Glutamatergic neuron (in vitro differentiated cells): ENCODE results near the gene IGFBP7. TPM values are rescaled to one million over a fixed set of nuclear protein-coding genes. Genes with fewer than 3 reads are reported as not detected.

ENCODE experiments used
- DNase-seq: peaks from one replicate; pipeline ENCODE4 v3.0.0; 2022
- H3K27ac Mint-ChIP-seq: one replicate; pipeline ENCODE4 v1.8.0; 2020; ENCODE audit warnings: mild to moderate bottlenecking, mixed read lengths, inconsistent platforms; ENCODE audit not compliant: unreplicated experiment
- H3K27me3 Mint-ChIP-seq: one replicate; pipeline ENCODE4 v1.8.0; 2020; ENCODE audit warnings: mild to moderate bottlenecking, moderate library complexity, mixed read lengths, inconsistent platforms; ENCODE audit not compliant: unreplicated experiment
- H3K36me3 Mint-ChIP-seq: one replicate; pipeline ENCODE4 v1.8.0; 2020; ENCODE audit warnings: mild to moderate bottlenecking, mixed read lengths, inconsistent platforms; ENCODE audit not compliant: unreplicated experiment
- H3K4me1 Mint-ChIP-seq: one replicate; pipeline ENCODE4 v1.8.0; 2020; ENCODE audit warnings: mild to moderate bottlenecking, low read depth, mixed read lengths, inconsistent platforms; ENCODE audit not compliant: unreplicated experiment
- H3K4me3 Mint-ChIP-seq: one replicate; pipeline ENCODE4 v1.8.0; 2020; ENCODE audit warnings: mild to moderate bottlenecking, mixed read lengths, inconsistent platforms; ENCODE audit not compliant: unreplicated experiment
- H3K9me3 Mint-ChIP-seq: one replicate; pipeline ENCODE4 v1.8.0; 2020; ENCODE audit warnings: mild to moderate bottlenecking, moderate library complexity, mixed read lengths, inconsistent platforms; ENCODE audit not compliant: unreplicated experiment
- CTCF ChIP-seq: fragments of 200-600 bp; sonication (generic); IDR thresholded peaks from one replicate; pipeline ENCODE4 v1.5.0; 2021; ENCODE audit not compliant: partially characterized antibody, unreplicated experiment
- total RNA-seq: library from RNA; stranded (reverse); fragmentation: NEBNext Ultra II Directional; extraction: Animal tissue kit (Norgen Biotek cat#: 25700); gene quantifications from one replicate; pipeline ENCODE4 v1.2.1, GENCODE V29; 2021; ENCODE audit not compliant: unreplicated experiment

IGFBP7 gene
- total RNA-seq, 1 donor from 2014 or later, result not detected

DNA sequence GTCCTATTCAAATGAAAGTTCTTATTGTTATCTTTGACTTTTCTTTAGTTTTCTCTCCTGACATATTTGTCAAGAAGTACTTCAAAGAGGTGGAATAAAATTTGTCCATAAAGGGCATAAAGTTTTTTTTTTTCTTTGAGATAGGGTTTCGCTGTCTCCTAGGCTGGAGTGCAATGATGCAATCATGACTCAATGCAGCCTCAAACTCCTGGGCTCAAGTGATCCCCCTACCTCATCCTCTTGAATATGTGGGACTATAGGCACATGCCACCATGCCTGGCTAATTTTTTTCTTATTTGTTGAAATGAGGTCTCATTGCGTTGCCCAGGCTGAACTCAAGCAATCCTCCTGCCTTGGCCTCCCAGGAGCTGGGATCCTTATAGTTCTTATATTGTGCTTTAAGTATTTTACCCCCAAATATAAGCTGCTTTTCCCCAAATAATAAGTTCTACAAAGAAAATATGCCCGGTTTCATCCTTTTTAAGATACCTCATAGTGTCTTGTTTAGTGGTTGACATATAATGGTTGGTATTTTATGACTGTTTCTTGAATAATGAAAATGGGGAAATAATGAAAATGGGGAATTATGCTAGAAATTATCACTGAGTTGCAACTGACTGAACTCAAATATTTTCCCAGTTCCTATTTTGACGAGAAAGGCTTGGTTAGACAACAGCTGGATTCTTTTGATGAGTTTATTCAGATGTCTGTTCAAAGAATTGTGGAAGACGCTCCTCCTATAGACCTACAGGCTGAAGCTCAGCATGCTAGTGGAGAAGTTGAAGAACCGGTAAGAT is 119.9 kb downstream of the IGFBP7 start:
- Mint-ChIP-seq H3K27ac (no peak overlapping the region), H3K36me3 (no peaks in the 10 kb centered on the region), H3K4me1 (no peaks in the 10 kb centered on the region), H3K4me3 (no peak overlapping the region), H3K9me3 (no peaks in the 10 kb centered on the region), H3K27me3 (no peaks in the 10 kb centered on the region)
- no peak for DNase-seq
- TF ChIP-seq CTCF, result no peak

DNA sequence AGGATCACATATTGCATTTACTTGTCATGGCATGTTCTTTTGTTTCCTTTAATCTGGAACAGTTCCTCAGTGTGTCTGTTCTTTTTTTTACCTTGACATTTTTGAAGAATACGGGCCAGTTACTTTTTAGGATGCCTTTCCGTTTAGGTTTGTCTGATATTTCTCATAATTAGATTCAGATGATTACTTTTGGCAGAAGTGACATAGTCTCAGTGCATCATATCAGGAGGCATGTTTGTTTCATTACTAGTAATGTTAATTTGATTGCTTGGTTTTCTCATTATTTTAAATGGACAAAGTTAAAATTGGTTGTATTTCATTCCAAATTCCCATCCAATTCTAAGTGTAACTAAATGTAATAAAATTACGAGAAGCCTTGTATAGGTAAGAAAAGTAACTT is 123.2 kb downstream of the IGFBP7 start:
- Mint-ChIP-seq H3K27me3 (no peaks in the 10 kb centered on the region), H3K36me3 (no peaks in the 10 kb centered on the region), H3K4me1 (no peaks in the 10 kb centered on the region), H3K9me3 (no peaks in the 10 kb centered on the region), H3K4me3 (no peak overlapping the region), H3K27ac (no peak overlapping the region)
- TF ChIP-seq CTCF, result no peak
- DNase-seq, result no peak

DNA sequence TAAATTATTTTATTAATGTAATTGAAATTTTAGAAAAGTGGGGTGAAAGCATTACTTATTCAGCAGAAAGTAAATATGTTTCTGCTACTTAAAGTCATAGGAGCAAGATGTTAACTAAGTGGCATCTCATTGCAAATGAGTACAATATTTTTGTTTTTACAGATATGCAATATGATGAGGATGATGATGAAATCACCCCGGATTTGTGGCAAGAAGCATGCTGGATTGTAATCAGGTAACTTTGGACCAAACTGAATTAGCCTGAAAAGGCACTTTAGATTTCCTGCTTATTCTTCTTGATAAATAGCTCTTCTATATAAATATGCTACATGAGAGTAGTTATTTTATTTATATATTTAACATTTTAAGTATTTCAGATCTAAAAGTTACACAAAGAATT is 124.0 kb downstream of the IGFBP7 start:
- no peak for DNase-seq
- no peaks in the 10 kb centered on the region for H3K27me3 Mint-ChIP-seq
- no peak overlapping the region for H3K4me3 Mint-ChIP-seq
- H3K27ac Mint-ChIP-seq, result no peak overlapping the region
- no peaks in the 10 kb centered on the region for H3K9me3 Mint-ChIP-seq
- no peaks in the 10 kb centered on the region for H3K36me3 Mint-ChIP-seq
- no peak for TF ChIP-seq CTCF
- peaks cover under 1% of the 10 kb centered on the region for H3K4me1 Mint-ChIP-seq

DNA sequence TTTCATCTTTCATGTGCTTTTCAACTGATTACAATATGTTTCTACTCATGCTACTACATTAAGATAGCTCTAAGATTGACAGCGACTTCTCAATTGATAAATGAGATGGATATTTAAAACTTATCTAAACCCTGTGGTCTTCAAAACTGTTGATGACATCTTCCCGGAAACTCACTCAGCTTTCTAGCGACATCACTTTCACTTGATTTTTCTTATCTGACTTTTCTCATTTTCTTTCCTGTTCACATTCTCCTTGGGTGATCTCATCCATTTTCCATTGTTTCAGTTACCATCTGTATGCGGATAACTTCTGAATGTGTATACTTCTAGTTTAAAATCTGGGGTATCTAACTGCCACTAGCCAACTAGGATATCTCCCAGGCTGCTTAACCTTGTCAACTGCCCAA is 128.4 kb downstream of the IGFBP7 start:
- Mint-ChIP-seq H3K4me3 (no peak overlapping the region), H3K36me3 (no peaks in the 10 kb centered on the region), H3K4me1 (peaks cover 4% of the 10 kb centered on the region), H3K27me3 (peaks cover 2% of the 10 kb centered on the region), H3K27ac (no peak overlapping the region), H3K9me3 (peaks cover 5% of the 10 kb centered on the region)
- no peak for TF ChIP-seq CTCF
- no peak for DNase-seq

Other genes with a start within 250 kb of the IGFBP7 start
- gene REST, start 202.5 kb downstream of the IGFBP7 start, total RNA-seq, result 1.5 TPM
- 10.3 TPM for gene NOA1, start 132.8 kb downstream of the IGFBP7 start, total RNA-seq
- 135 TPM for gene POLR2B, start 131.5 kb downstream of the IGFBP7 start, total RNA-seq